Activated CD4-positive, alpha-beta T cell treated with anti-CD3 and anti-CD28 coated beads for 24 hours (primary cell): ENCODE data around the gene GOLPH3.
"Not testable (repeated sequence)": the region's sequence is repeated elsewhere in the genome, so short reads cannot be mapped to it uniquely, and the experiment has no call there.

Experiments
- DNase-seq, 2 donors: peaks; one replicate each; pipeline ENCODE4 v3.0.0-alpha.2; 2020; ENCODE audit warnings: low read depth in 2 of 2

Gene GOLPH3

GRCh38 chr5:32174011-32174870 lies at the start of gene GOLPH3:
Gene GOLPH3 (minus strand): TSS chr5:32174319. CDS start chr5:32174034, 285 bp downstream.
- peak; percentile 87 to 92 for DNase-seq

GRCh38 chr5:32222723-32223470 lies 48.8 kb upstream of the GOLPH3 start:
- no peak for DNase-seq

- no peak for DNase-seq
Measured at GRCh38 chr5:32217886-32218396, 43.8 kb upstream of the GOLPH3 start.

- DNase-seq = not testable (repeated sequence)
Measured at GRCh38 chr5:32214344-32214743, 40.2 kb upstream of the GOLPH3 start.

- no peak for DNase-seq
Measured at GRCh38 chr5:32210151-32210550, 36.0 kb upstream of the GOLPH3 start.

- DNase-seq = not testable (repeated sequence)
Measured at GRCh38 chr5:32208837-32209236, 34.7 kb upstream of the GOLPH3 start.

GRCh38 chr5:32207355-32207634 lies 33.2 kb upstream of the GOLPH3 start:
- DNase-seq = no peak

- DNase-seq = no peak
Measured at GRCh38 chr5:32206509-32207354, 32.6 kb upstream of the GOLPH3 start.

- DNase-seq = no peak
Measured at GRCh38 chr5:32206053-32206452, 31.9 kb upstream of the GOLPH3 start.

GRCh38 chr5:32202394-32202793 lies 28.3 kb upstream of the GOLPH3 start:
- DNase-seq = no peak

- no peak for DNase-seq
Measured at GRCh38 chr5:32201122-32201753, 27.1 kb upstream of the GOLPH3 start.

GRCh38 chr5:32197032-32197431 lies 22.9 kb upstream of the GOLPH3 start:
- DNase-seq = no peak

- DNase-seq = no peak
Measured at GRCh38 chr5:32195265-32195664, 21.1 kb upstream of the GOLPH3 start.

GRCh38 chr5:32193591-32193990 lies 19.5 kb upstream of the GOLPH3 start:
- no peak for DNase-seq

GRCh38 chr5:32190095-32190494 lies 16.0 kb upstream of the GOLPH3 start:
- DNase-seq = no peak

- DNase-seq = no peak
Measured at GRCh38 chr5:32187675-32188074, 13.6 kb upstream of the GOLPH3 start.

- DNase-seq = no peak
Measured at GRCh38 chr5:32182463-32183063, 8.4 kb upstream of the GOLPH3 start.

GRCh38 chr5:32173267-32174010 lies 680 bp downstream of the GOLPH3 start:
- peak; percentile 6 to 10 for DNase-seq

- no peak for DNase-seq
Measured at GRCh38 chr5:32172923-32173266, 1.2 kb downstream of the GOLPH3 start.

- DNase-seq = peak in 1 of 2 donors; percentile 10
Measured at GRCh38 chr5:32172186-32172911, 1.8 kb downstream of the GOLPH3 start.
